PC-9 (cell line): ENCODE measurements around the gene ANKRD11. TPM values are rescaled to one million over a fixed set of nuclear protein-coding genes. Genes with fewer than 3 reads are reported as not detected.
"Not testable (repeated sequence)": the region's sequence is repeated elsewhere in the genome, so short reads cannot be mapped to it uniquely, and the experiment has no call there.

Experiments used
- BruUV-seq: library from RNA; stranded (reverse); fragments of 400-500 nt; replicated peaks from 2 replicates; lab custom pipeline; 2021; lab: Mats Ljungman, UMichigan
- CTCF ChIA-PET: fragments of 300-600 bp; sonication (Branson Sonifier 250); formaldehyde crosslinking; loops from one replicate; lab custom pipeline; 2022; ENCODE audit warnings: antibody characterized with exemption; lab: Charles Lee
- POLR2A ChIA-PET: fragments of 300-600 bp; sonication (Branson Sonifier 250); formaldehyde crosslinking; loops from one replicate; lab custom pipeline; 2022; ENCODE audit warnings: antibody characterized with exemption; ENCODE audit not compliant: unreplicated experiment; lab: Charles Lee
- DNase-seq, 2 experiments: peaks; one replicate each; pipeline versions ENCODE4 v3.0.0 to v3.0.0-alpha.2; 2015 to 2022; ENCODE audit warnings: mixed read lengths in 1 of 2
- H2AFZ ChIP-seq: fragments of 200-600 bp; sonication (generic); 2 replicates; pipeline ENCODE4 v1.8.1; 2017; ENCODE audit warnings: antibody characterized with exemption
- H3F3A ChIP-seq: fragments of 200-600 bp; sonication (generic); 2 replicates; pipeline ENCODE4 v1.8.1; 2017; ENCODE audit warnings: antibody characterized with exemption, mild to moderate bottlenecking, low read depth; ENCODE audit not compliant: insufficient read depth
- H3K27ac ChIP-seq: fragments of 200-600 bp; sonication (generic); 2 replicates; pipeline ENCODE4 v1.6.1; 2016; ENCODE audit warnings: mixed run types
- H3K27me3 ChIP-seq: fragments of 200-600 bp; sonication (generic); 2 replicates; pipeline ENCODE4 v1.6.1; 2016; ENCODE audit warnings: low read depth, mixed run types; ENCODE audit not compliant: insufficient read depth
- H3K36me3 ChIP-seq: fragments of 200-600 bp; sonication (generic); 2 replicates; pipeline ENCODE4 v1.6.1; 2016; ENCODE audit warnings: low read depth, mixed run types
- H3K4me1 ChIP-seq: fragments of 200-600 bp; sonication (generic); replicated peaks from 2 replicates; pipeline ENCODE4 v1.6.1; 2016; ENCODE audit warnings: mixed run types; ENCODE audit not compliant: insufficient read depth
- H3K4me2 ChIP-seq: fragments of 200-600 bp; sonication (generic); 2 replicates; pipeline ENCODE4 v1.6.1; 2017; ENCODE audit warnings: mixed run types
- H3K4me3 ChIP-seq: fragments of 200-600 bp; sonication (generic); 2 replicates; pipeline ENCODE4 v1.6.1; 2016; ENCODE audit warnings: mixed run types
- H3K79me2 ChIP-seq: fragments of 200-600 bp; sonication (generic); 2 replicates; pipeline ENCODE4 v1.6.1; 2017; ENCODE audit warnings: low read depth, mixed run types
- H3K9me2 ChIP-seq: fragments of 200-600 bp; sonication (generic); 2 replicates; pipeline ENCODE4 v1.8.1; 2017; ENCODE audit warnings: mild to moderate bottlenecking; ENCODE audit not compliant: insufficient read depth
- H3K9me3 ChIP-seq: fragments of 200-600 bp; sonication (generic); 2 replicates; pipeline ENCODE4 v1.8.1; 2016; ENCODE audit warnings: low read depth; ENCODE audit not compliant: insufficient read depth
- H4K20me1 ChIP-seq: fragments of 200-600 bp; sonication (generic); 2 replicates; pipeline ENCODE4 v1.8.1; 2017; ENCODE audit not compliant: insufficient read depth
- CTCF ChIP-seq: fragments of 200-600 bp; sonication (generic); conservative IDR thresholded peaks from 2 replicates; pipeline ENCODE4 v1.6.1; 2017; ENCODE audit warnings: mixed run types, antibody characterized with exemption, mild to moderate bottlenecking, moderate library complexity
- EZH2 ChIP-seq: fragments of 200-600 bp; sonication (generic); IDR thresholded peaks from 2 replicates; pipeline ENCODE4 v1.8.0; 2017; ENCODE audit warnings: antibody characterized with exemption, low read depth
- intact Hi-C: fragments of 100-400 bp; cut with micrococcal nuclease; formaldehyde crosslinking; loops from one replicate; pipeline ENCODE4 v1.10.0; 2022; ENCODE audit not compliant: unreplicated experiment
- total RNA-seq: library from RNA; stranded (reverse); gene quantifications from 2 replicates; pipeline ENCODE4 v1.2.3, GENCODE V29; 2021

The ANKRD11 gene
- total RNA-seq, 1 experiment from 2014 or later, result 220 TPM

DNA sequence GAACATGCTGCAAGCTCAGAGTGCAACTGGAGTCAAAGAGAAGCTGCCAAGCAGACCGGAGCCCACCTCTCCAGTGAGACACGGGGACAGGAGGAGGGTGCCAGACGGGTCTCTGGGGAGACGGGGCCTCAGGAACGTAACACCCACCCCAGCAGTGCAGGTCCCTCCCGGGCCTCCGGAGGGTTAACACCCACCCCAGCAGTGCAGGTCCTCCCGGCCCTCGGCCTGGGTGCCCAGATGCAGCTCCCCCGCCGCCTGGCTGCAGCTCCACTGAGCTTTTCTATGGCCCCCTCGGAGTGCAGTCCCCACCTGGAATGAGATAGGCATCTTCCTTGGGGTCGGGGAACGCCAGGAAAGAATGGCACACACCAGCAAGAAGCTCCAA, 182.9 kb downstream of the ANKRD11 start:
- no peak overlapping the region for H2AFZ ChIP-seq
- no peak overlapping the region for H3K4me3 ChIP-seq
- no peaks in the 10 kb centered on the region for H3K9me3 ChIP-seq
- H3K9me2 ChIP-seq, result no peaks in the 10 kb centered on the region
- TF ChIP-seq CTCF (no peak), EZH2 (no peak)
- ChIA-PET CTCF (no interaction called here), POLR2A (no interaction called here)
- no peak for DNase-seq
- no peaks in the 10 kb centered on the region for H3K27me3 ChIP-seq
- no peak overlapping the region for H3K4me2 ChIP-seq
- peaks cover 47% of the 10 kb centered on the region for H3K36me3 ChIP-seq
- no TSS peak for BruUV-seq
- intact Hi-C loops, result no loop called here
- peaks cover 87% of the 10 kb centered on the region for H3K79me2 ChIP-seq
- H3K27ac ChIP-seq, result no peak overlapping the region
- H3F3A ChIP-seq, result peaks cover 58% of the 10 kb centered on the region; the same call in 1 of the 2 replicates
- H4K20me1 ChIP-seq, result peaks cover 85% of the 10 kb centered on the region
- H3K4me1 ChIP-seq, result no peaks in the 10 kb centered on the region

DNA sequence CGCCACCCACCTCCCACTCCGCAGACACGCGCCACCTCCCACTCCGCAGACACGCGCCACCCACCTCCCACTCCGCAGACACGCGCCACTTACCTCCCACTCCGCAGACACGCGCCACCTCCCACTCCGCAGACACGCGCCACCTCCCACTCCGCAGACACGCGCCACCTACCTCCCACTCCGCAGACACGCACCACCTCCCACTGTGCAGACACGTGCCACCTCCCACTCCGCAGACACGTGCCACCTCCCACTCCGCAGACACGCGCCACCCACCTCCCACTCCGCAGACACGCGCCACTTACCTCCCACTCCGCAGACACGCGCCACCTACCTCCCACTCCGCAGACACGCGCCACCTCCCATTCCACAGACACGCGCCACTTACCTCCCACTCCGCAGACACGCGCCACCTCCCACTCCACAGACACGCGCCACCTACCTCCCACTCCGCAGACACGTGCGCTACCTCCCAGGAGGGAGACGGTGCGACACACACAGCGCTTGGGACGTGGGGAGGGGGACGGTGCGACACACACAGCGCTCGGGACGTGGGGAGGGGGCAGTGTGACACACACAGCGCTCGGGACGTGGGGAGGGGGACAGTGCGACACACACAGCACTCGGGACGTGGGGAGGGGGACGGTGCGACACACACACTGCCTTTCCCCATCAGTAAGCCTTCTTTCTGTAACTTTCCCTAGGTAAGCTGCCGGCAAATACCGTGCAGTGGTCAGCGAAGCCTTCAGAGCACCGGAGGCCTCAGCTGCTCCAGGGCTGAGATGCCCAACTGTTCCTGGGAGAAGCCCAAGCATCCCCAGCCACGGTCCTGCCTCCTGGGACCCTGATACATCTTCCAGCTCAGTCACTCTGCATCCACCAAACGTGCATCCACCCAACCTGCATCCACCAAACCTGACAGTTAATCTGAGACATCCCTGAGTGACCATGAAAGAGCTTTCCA, 183.6 kb downstream of the ANKRD11 start:
- H3K4me3 ChIP-seq, DNase-seq, H3K27me3 ChIP-seq, H3K9me2 ChIP-seq, CTCF ChIA-PET, POLR2A ChIA-PET, BruUV-seq, H3K27ac ChIP-seq, H2AFZ ChIP-seq, intact Hi-C loops, H3K4me1 ChIP-seq, H3K9me3 ChIP-seq, H3K4me2 ChIP-seq: not testable (repeated sequence)
- H4K20me1 ChIP-seq, result peaks cover 85% of the 10 kb centered on the region
- H3K36me3 ChIP-seq, result peaks cover 42% of the 10 kb centered on the region
- peaks cover 84% of the 10 kb centered on the region for H3K79me2 ChIP-seq
- peaks cover 62% of the 10 kb centered on the region; the same call in 1 of the 2 replicates for H3F3A ChIP-seq

GRCh38 chr16:89304941-89305705, 185.2 kb downstream of the ANKRD11 start:
- ChIA-PET POLR2A (no interaction called here), CTCF (no interaction called here)
- Histone ChIP-seq H2AFZ (no peak overlapping the region), H3K79me2 (peaks cover 84% of the 10 kb centered on the region), H3K36me3 (peaks cover 26% of the 10 kb centered on the region), H3K9me3 (no peaks in the 10 kb centered on the region), H3F3A (peaks cover 51% of the 10 kb centered on the region; the same call in 1 of the 2 replicates), H3K9me2 (no peaks in the 10 kb centered on the region), H3K4me2 (no peak overlapping the region), H3K27ac (no peak overlapping the region), H4K20me1 (peaks cover 82% of the 10 kb centered on the region), H3K4me3 (no peak overlapping the region), H3K4me1 (no peaks in the 10 kb centered on the region), H3K27me3 (no peaks in the 10 kb centered on the region)
- TF ChIP-seq EZH2, result no peak
- no peak for TF ChIP-seq CTCF
- no peak for DNase-seq
- intact Hi-C loops, result no loop called here
- no TSS peak for BruUV-seq
